Thymus (tissue), 14 donors: ENCODE measurements around the gene PLSCR1. TPM values are rescaled to one million over a fixed set of nuclear protein-coding genes. Genes with fewer than 3 reads are reported as not detected.
A peak's percentile ranks its signal among the peaks of the same experiment; 100 is the strongest.

Experiments used
- DNase-seq, 9 donors: peaks; one replicate each; pipeline ENCODE4 v3.0.0-alpha.2; 2013; ENCODE audit warnings: low spot score in 9 of 9, low read depth in 6 of 9, missing footprints in 1 of 9
- H3K27ac ChIP-seq, 2 donors: one replicate each; pipeline ENCODE4 v1.5.1; 2013; ENCODE audit warnings: control low read depth in 1 of 2, low read depth in 1 of 2, low read length in 1 of 2, mild to moderate bottlenecking in 1 of 2, moderate library complexity in 1 of 2
- H3K27me3 ChIP-seq, 2 donors: one replicate each; pipeline ENCODE4 v1.5.1; 2013; ENCODE audit warnings: low read length in 1 of 2; ENCODE audit not compliant: control insufficient read depth in 2 of 2, insufficient read depth in 1 of 2
- H3K36me3 ChIP-seq, 2 donors: one replicate each; pipeline ENCODE4 v1.5.1; 2013; ENCODE audit warnings: low read length in 1 of 2, mild to moderate bottlenecking in 1 of 2, moderate library complexity in 1 of 2; ENCODE audit not compliant: control insufficient read depth in 2 of 2, insufficient read depth in 2 of 2
- H3K4me1 ChIP-seq, 2 donors: one replicate each; pipeline ENCODE4 v1.5.1; 2013; ENCODE audit warnings: low read length in 2 of 2; ENCODE audit not compliant: control insufficient read depth in 2 of 2, insufficient read depth in 2 of 2
- H3K4me3 ChIP-seq, 2 donors: one replicate each; pipeline ENCODE4 v1.5.1; 2013; ENCODE audit warnings: low read length in 2 of 2, control low read depth in 1 of 2, mild to moderate bottlenecking in 1 of 2
- H3K9me3 ChIP-seq, 2 donors: one replicate each; pipeline ENCODE4 v1.5.1; 2013; ENCODE audit warnings: low read length in 1 of 2, mild to moderate bottlenecking in 1 of 2; ENCODE audit not compliant: control insufficient read depth in 2 of 2, insufficient read depth in 1 of 2
- WGBS: extraction: QIAGEN DNeasy Blood & Tissue Kit; methylation state at CpG from one replicate; pipeline ENCODE4 v1.1.7; 2013; 5-methylcytosine and 5-hydroxymethylcytosine counted together
- long read RNA-seq, 10 donors: transcript quantifications; one replicate each; lab custom pipeline, GENCODE V29; 2026
- polyA plus RNA-seq: library from polyadenylated mRNA; stranded (reverse); fragments of 200-250 nt; gene quantifications from one replicate; pipeline ENCODE4 v1.2.3, GENCODE V29; 2013
- total RNA-seq: library from RNA; stranded (reverse); fragments of 120-200 nt; gene quantifications from one replicate; pipeline ENCODE4 v1.2.4, GENCODE V29; 2013
- donor health status: healthy.

PLSCR1 gene
- total RNA-seq (84.7 TPM), polyA plus RNA-seq (98.8 TPM)
- long read RNA-seq, donor 1, partial matches to known transcripts, result 0 of 4 reads
- long read RNA-seq, donor 1, other reads (novel, unspliced or antisense), result 0 of 4 reads
- long read RNA-seq, donor 2, transcript PLSCR1-201 (9 exons, 2,233 nt), result major isoform, 28 of 67 reads
- long read RNA-seq, donor 2, partial matches to known transcripts, result 29 of 67 reads
- long read RNA-seq, donor 2, other reads (novel, unspliced or antisense), result 0 of 67 reads
- long read RNA-seq, donor 3, transcript PLSCR1-201 (9 exons, 2,233 nt), result major isoform, 16 of 56 reads
- long read RNA-seq, donor 3, partial matches to known transcripts, result 38 of 56 reads
- long read RNA-seq, donor 3, other reads (novel, unspliced or antisense), result 0 of 56 reads
- long read RNA-seq, donor 4, transcript PLSCR1-201 (9 exons, 2,233 nt), result major isoform, 7 of 22 reads
- long read RNA-seq, donor 4, partial matches to known transcripts, result 10 of 22 reads
- long read RNA-seq, donor 4, other reads (novel, unspliced or antisense), result 0 of 22 reads
- long read RNA-seq, donor 5, transcript PLSCR1-201 (9 exons, 2,233 nt), result major isoform, 32 of 92 reads
- long read RNA-seq, donor 5, transcript PLSCR1-206 (4 exons, 1,257 nt), result minor isoform, 6 of 92 reads
- long read RNA-seq, donor 5, transcript PLSCR1-202 (8 exons, 996 nt), result minor isoform, 5 of 92 reads
- long read RNA-seq, donor 5, partial matches to known transcripts, result 40 of 92 reads
- long read RNA-seq, donor 5, other reads (novel, unspliced or antisense), result 6 of 92 reads
- long read RNA-seq, donor 6, transcript PLSCR1-201 (9 exons, 2,233 nt), result major isoform, 7 of 19 reads
- long read RNA-seq, donor 6, partial matches to known transcripts, result 9 of 19 reads
- long read RNA-seq, donor 6, other reads (novel, unspliced or antisense), result 0 of 19 reads
- long read RNA-seq, donor 7, transcript PLSCR1-201 (9 exons, 2,233 nt), result major isoform, 18 of 31 reads
- long read RNA-seq, donor 7, partial matches to known transcripts, result 8 of 31 reads
- long read RNA-seq, donor 7, other reads (novel, unspliced or antisense), result 0 of 31 reads
- long read RNA-seq, donor 8, transcript PLSCR1-201 (9 exons, 2,233 nt), result major isoform, 9 of 11 reads
- long read RNA-seq, donor 8, partial matches to known transcripts, result 0 of 11 reads
- long read RNA-seq, donor 8, other reads (novel, unspliced or antisense), result 0 of 11 reads
- long read RNA-seq, donor 9, transcript PLSCR1-201 (9 exons, 2,233 nt), result major isoform, 12 of 14 reads
- long read RNA-seq, donor 9, partial matches to known transcripts, result 0 of 14 reads
- long read RNA-seq, donor 9, other reads (novel, unspliced or antisense), result 0 of 14 reads
- long read RNA-seq, donor 10, transcript PLSCR1-201 (9 exons, 2,233 nt), result major isoform, 6 of 15 reads
- long read RNA-seq, donor 10, partial matches to known transcripts, result 5 of 15 reads
- long read RNA-seq, donor 10, other reads (novel, unspliced or antisense), result 0 of 15 reads

GRCh38 chr3:146544002-146544928 lies at the start of gene PLSCR1:
Gene PLSCR1, minus strand, starts transcription at chr3:146544607. Its CDS starts 8,055 bp downstream, at chr3:146536552.
- WGBS, result under 1% methylated on average over 51 of the region's 51 CpGs
- Histone ChIP-seq H3K36me3 (peaks cover 0 to 2% of the 10 kb centered on the region in 2 donors), H3K4me1 (peaks cover 0 to 9% of the 10 kb centered on the region in 2 donors), H3K9me3 (no peaks in the 10 kb centered on the region), H3K27me3 (no peaks in the 10 kb centered on the region), H3K4me3 (peak within 1 kb of the TSS; percentile 76 to 82), H3K27ac (peak within 1 kb of the TSS; percentile 85 to 90)
- DNase-seq, result peak; percentile 52 to 90 (median 67)

GRCh38 chr3:146593776-146594175 lies 49.4 kb upstream of the PLSCR1 start:
- Histone ChIP-seq H3K27ac (no peak overlapping the region), H3K36me3 (no peaks in the 10 kb centered on the region), H3K27me3 (no peaks in the 10 kb centered on the region), H3K9me3 (no peaks in the 10 kb centered on the region), H3K4me1 (no peaks in the 10 kb centered on the region), H3K4me3 (no peak overlapping the region)
- DNase-seq, result no peak
- 92% methylated on average over 3 of the region's 3 CpGs for WGBS

DNA sequence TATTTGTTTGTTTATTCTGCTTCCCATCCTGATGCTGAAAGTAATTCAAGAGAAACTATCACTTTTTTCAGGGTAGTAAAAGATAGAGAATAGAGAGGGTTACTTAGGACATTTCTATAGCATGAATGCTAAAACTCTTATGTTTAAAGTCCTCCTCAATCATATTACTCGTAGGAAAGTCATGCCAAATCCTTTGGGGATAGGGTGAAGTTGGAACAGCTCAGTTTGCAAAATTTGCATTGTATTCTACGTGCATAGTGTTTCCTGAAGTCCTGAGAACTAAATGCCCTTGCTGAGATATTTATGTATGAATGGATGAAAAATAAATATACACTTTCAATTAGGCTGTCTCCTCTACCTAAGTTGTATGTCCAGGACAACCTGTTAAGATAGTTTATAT lies 46.1 kb upstream of the PLSCR1 start:
- H3K4me1 ChIP-seq, result no peaks in the 10 kb centered on the region
- no peak overlapping the region for H3K4me3 ChIP-seq
- H3K9me3 ChIP-seq, result no peaks in the 10 kb centered on the region
- H3K36me3 ChIP-seq, result no peaks in the 10 kb centered on the region
- H3K27ac ChIP-seq, result no peak overlapping the region
- DNase-seq, result no peak
- WGBS, result 81% methylated on average over 2 of the region's 2 CpGs
- H3K27me3 ChIP-seq, result no peaks in the 10 kb centered on the region

GRCh38 chr3:146589899-146590508 lies 45.6 kb upstream of the PLSCR1 start:
- Histone ChIP-seq H3K27ac (no peak overlapping the region), H3K4me3 (no peak overlapping the region), H3K9me3 (no peaks in the 10 kb centered on the region), H3K36me3 (no peaks in the 10 kb centered on the region), H3K27me3 (no peaks in the 10 kb centered on the region), H3K4me1 (no peaks in the 10 kb centered on the region)
- WGBS, result 26% methylated on average over 1 of the region's 1 CpG
- peak in 5 of 9 donors; percentile 0 to 13 (median 2) for DNase-seq

DNA sequence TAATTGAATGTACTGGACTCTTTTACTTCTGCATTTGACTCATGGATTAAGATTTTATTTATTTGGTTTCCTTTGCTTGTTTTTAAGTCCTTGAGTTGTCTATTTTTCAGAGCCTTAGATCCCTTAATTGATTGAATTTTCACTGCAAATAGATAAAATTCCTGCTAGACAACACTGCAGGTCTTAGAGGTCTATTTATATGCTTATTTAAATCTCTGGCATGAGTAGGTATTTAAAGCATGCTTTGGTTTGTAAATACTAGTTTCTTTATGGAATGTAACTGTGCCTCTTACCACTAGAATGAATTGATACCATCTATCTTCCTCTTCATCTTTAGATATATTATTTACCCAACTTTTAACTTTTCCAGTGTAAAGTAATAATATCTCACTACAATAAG lies 40.7 kb upstream of the PLSCR1 start:
- Histone ChIP-seq H3K4me1 (no peaks in the 10 kb centered on the region), H3K36me3 (no peaks in the 10 kb centered on the region), H3K9me3 (no peaks in the 10 kb centered on the region), H3K27ac (no peak overlapping the region), H3K27me3 (no peaks in the 10 kb centered on the region), H3K4me3 (no peak overlapping the region)
- no peak for DNase-seq

DNA sequence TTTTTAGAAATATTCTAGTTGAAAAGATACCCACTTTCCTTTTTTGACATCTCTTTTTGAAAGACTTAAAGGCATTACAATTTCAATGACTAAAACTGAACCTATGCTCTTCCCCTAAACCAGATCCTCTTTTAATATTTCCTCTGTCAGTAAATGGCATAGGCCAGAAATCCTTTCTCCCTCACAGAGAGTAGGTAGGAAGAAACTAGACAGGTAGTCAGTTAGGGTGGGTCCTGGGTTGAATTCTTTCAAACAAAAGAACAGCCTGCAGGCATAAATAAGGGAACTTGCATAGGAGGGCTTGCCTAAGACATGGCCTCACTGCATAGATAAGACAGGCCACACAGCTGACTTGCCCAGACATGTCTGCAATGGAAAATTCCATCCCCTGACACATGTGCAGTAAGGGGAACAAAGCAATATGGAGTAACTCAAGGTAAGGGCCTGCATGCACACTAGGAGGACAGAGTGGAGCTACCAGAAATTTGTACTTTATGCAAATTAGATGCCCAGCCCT lies 37.6 kb upstream of the PLSCR1 start:
- H3K9me3 ChIP-seq, result no peaks in the 10 kb centered on the region
- H3K27me3 ChIP-seq, result no peaks in the 10 kb centered on the region
- peak in 1 of 9 donors; percentile 5 for DNase-seq
- H3K36me3 ChIP-seq, result no peaks in the 10 kb centered on the region
- H3K4me1 ChIP-seq, result no peaks in the 10 kb centered on the region
- H3K27ac ChIP-seq, result no peak overlapping the region
- H3K4me3 ChIP-seq, result no peak overlapping the region

DNA sequence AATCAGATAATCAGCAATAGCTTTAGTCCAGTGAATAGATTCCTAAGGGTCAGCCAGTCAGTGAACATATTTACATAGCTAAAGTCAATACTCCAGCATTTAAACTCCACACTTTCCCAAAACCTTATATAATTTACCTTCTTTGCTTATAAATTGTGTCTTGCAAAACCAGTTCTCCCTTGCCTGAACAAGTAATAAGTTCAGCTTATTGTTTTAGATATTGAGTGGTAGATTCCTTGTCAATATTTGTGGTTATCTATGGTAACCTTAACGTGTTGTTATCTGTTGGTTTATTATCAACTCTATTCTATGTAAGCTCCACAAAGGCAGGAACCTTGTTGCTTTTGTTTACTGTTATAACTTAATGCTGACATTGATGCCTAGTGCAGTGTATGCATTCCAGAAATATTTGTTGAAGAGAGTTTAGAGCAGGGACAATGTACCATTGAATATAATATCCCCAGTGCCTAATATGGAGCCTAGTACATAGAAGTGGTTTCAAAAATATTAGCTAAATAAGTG lies 36.7 kb upstream of the PLSCR1 start:
- H3K27ac ChIP-seq, result no peak overlapping the region
- no peaks in the 10 kb centered on the region for H3K9me3 ChIP-seq
- no peaks in the 10 kb centered on the region for H3K4me1 ChIP-seq
- H3K4me3 ChIP-seq, result no peak overlapping the region
- WGBS, result 93% methylated on average over 1 of the region's 1 CpG
- DNase-seq, result no peak
- H3K36me3 ChIP-seq, result no peaks in the 10 kb centered on the region
- no peaks in the 10 kb centered on the region for H3K27me3 ChIP-seq
